NCI-H510A treated with DMSO at 0.1 percent for 48 hours (cell line): Measurements from ENCODE around the gene CFAP99.
A peak's percentile ranks its signal among the peaks of the same experiment; 100 is the strongest.
"Not testable (repeated sequence)": the region's sequence is repeated elsewhere in the genome, so short reads cannot be mapped to it uniquely, and the experiment has no call there.

ENCODE experiments used
- DNase-seq: peaks from one replicate; lab custom pipeline; 2025; lab: John Stamatoyannopoulos, UW

Gene CFAP99

DNA sequence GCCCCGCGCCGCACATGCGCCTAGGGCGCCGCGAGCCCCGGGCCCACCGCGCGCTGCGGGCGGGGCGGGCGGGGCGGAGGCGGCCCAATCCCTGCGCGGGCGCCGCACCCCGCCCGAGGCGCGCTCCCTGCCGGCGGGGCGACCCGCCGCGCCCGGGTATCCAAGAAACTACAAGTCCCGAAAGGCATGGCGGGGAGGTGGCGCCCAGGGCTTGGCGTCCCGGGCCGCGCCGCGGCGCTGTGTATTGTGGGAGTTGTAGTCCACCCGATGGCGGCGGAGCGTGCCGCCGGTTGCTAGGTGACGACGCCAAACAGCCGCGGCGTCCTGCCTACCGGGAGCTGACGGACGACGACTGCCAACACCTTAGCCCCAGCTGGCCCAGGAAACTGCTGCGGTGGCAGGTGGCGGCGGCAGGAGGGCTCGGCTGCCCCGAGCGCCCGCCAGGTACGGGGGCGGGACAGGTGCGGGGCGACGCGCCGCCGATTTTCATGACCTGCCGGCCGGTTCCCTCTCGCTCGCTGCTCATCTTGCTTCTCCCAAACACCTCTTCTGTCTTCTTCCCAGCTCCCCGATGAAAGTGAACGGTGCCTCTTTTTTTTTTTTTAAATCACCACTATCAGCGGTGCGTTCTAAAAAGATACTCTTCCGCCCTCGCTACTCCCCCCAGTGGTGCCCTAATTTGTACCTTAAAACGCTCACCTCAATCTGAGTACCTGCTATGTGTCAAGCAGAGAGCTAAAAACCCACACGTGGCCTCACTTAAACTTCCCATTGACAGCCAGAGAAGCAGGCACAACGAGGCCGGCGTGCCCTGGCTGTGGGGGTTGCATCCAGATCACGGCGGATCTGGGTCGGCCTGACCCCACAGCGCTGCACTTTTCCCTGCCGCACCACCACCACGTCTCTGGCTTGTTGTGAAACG, at the start of gene CFAP99:
Gene CFAP99 (plus strand): TSS at position 306 of the 922 bp plus-strand sequence.
- DNase-seq = peak; percentile 85

DNA sequence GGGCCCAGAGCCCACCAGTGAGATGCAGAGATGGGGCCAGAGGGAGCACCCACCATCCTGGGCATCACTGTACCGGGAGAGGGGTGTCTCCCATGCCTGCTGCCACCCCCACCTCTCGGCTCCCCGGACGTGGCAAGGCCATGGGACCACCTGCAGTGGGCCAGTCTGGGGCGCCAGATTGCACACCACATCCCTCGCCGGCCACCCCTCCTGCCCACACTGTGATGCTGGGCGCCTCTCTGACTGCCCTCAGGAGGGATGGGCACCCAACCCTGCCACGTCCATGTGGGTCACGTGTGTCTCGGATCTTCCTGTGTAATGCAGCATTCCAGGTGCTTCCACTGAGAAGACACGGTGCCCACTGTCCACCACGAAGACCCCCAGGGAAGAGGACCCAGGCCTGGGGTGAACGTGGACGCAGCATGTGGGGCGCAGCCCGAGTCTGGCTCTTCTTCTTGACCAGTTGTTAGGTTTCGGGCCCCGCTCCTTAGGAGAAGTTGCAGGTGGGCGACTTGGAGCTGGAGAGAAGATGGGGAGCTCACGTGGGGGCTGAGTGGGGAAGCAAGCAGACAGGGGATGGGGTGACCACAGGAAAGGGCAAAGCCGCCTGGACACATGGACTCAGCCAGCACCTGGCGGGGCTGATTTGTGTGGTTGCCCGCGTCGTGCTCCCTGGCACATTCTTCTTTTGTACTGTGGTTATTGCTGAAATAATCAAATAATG, 48.0 kb upstream of the CFAP99 start:
- no peak for DNase-seq

DNA sequence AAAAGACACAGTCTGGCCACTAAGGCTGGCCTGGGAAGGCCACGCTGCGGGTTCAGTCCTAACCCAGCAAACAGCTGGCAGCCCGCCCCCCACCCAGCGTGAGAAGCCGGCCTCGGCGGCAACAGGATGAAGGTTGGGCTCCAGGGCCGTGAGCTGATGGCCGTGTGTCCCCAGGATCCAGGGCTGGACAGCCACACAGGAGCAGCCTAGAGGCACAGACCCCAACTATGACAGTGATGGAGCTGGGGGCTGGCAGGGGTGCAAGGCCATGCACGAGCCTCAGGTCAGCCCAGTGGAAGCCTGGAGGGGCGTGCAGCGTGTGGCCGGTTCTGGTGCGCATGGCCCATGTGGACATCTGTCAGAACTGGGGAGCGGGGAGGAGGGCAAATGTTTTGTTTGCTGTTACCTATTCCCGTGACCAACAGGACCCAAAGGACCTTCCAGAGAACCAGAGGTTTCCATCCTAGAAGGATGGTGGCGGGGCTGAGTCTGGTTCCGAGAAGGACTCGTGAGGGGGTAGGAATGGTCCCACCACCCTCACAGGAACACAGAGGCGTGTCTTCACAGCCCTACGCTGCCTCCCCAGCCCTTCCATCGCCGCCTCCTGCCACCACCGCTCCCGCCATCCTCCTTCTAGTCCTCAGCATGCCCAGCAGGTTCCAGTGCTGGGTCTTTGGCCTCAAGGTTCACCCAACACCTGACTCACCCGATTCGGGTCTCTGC, 46.8 kb upstream of the CFAP99 start:
- DNase-seq = no peak

DNA sequence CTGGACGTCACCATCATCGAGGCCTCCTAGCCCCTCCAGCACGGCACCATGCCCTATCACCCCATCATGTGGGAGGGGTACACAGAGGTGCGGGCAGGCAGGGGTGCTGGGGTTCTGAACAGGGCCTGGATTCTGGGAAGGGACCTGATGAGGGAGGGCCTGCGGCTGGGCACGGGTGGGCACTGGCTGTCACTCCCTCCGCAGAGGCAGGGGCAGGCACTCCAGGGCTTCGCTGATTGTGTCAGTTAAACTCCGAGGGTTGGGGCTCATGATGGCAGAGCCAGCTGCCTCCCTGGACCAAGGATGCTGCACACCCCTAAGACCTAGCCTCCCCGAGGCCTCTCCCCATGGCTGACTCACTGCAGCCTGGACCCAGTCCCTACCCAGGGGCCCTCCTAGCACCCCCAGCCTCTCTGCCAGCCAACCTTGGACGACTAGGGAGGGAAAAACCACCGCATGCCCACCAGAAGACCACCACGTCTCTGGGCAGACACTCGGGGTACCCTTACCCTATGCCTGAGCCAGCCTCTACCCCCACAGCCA, 46.2 kb upstream of the CFAP99 start:
- no peak for DNase-seq

DNA sequence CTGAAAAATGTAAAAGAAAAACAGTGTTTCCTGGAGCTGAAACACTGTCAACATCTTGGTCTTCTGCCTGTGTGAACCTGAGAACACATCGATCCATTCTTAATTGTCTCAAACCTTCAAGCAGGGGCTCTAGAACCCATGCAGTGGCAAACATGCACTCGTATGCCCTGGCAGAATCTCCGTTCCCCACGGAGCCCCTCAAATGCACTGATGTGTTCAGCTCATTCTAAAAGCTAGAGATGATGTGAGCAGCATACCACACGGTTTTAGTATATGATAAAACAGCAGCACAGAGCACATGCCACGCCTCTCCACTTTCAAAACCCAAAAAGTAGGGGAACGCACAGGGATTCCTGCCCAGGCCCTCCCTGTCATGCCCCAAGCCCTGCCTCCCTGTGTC, 45.2 kb upstream of the CFAP99 start:
- DNase-seq = no peak

DNA sequence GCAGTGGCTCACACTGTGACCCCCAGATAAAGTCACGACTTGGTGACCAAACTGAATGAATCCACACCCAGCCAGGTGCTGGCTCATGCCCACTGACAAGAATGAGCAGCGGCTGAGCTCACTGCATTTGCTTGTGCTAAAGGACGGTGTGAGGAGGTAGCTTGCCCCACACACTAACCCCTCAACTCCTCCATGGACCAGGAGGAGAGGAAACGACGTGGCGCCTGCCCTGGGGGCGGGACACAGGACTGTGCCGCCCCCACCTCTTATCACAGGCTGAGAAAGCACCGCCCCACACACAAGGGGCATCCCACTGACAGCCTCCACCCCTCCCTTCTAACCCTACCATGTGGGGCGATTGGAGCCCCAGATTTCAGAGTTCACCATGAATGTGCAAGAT, 43.3 kb upstream of the CFAP99 start:
- no peak for DNase-seq

DNA sequence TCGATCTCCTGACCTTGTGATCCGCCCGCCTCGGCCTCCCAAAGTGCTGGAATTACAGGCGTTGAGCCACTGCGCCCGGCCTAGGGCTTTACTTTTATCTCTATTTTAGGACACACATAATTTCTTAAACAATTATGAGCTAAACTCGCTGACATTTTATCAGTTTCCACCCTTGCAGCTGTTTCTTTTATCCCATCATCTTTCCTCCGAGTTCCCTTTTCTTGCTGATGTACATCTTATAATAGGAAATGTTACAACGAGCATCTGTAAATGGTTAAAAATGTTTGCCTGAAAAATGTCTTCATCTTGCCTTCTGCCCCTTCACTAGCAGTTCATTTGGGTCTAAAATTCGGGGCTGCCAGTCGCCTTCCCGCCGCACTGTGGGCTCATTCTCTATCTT, 41.5 kb upstream of the CFAP99 start:
- no peak for DNase-seq

DNA sequence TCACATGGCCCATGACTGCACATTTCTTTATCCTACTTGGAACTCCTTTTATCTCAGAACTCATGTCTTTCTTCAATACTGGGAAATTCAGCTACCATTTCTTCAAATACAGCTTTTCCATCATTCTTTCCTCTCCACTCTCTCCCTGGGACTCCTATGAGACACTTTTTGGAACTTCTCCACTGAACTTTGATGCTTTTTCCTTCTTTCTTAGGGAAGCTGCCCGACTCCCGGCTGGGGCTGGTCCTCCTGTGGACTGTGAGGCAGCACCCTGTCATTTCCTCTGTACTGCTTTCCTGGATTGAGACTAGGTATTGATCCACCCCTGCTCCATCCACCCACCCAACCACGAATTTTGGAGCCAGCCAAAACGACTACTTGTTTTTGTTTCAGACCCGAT, 40.4 kb upstream of the CFAP99 start:
- no peak for DNase-seq

DNA sequence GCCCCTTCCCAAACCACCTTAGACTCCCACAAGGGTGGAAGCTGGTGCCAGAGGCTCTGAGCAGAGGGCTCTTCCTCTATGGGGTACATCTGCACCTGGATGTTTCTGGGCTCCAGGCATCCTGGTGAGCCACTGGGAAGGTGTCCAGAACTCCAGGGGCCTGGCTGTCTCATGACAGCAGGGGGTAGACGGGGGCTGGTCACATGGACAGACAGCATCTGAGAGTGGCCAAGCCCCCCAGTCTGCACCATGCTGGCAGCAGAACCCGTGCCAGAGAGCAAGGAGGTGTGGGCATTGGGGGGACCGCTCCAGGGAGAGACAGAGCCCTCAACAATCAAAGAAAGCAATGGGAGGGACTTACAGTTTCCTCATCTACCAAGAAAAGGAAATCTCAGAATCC, 39.9 kb upstream of the CFAP99 start:
- DNase-seq = no peak

DNA sequence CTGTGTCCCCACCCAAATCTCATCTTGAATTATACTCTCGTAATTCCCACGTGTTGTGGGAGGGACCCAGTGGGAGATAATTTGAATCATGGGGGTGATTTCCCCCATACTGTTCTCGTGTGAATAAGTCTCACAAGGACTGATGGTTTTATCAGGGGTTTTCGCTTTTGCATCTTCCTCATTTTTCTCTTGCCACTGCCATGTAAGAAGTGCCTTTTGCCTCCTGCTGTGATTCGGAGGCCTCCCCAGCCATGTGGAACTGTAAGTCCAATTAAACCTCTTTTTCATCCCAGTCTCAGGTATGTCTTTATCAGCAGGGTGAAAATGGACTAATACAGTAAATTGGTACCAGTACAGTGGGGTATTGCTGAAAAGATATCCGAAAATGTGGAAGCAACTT, 38.2 kb upstream of the CFAP99 start:
- DNase-seq = not testable (repeated sequence)

DNA sequence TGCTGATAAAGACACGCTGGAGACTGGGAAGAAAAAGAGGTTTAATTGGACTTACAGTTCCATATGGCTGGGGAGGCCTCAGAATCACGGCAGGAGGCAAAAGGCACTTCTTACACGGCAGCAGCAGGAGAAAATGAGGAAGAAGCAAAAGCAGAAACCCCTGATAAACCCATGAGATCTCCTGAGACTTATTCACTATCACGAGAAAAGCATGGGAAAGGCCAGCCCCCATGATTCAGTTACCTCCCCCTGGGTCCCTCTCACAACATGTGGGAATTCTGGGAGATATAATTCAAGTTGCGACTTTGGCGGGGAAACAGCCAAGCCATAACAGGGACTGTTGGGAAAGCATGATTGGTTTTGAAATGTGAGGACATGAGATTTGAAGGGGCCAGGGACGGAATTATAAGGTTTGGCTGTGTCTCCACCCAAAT, 36.0 kb upstream of the CFAP99 start:
- DNase-seq = not testable (repeated sequence)

DNA sequence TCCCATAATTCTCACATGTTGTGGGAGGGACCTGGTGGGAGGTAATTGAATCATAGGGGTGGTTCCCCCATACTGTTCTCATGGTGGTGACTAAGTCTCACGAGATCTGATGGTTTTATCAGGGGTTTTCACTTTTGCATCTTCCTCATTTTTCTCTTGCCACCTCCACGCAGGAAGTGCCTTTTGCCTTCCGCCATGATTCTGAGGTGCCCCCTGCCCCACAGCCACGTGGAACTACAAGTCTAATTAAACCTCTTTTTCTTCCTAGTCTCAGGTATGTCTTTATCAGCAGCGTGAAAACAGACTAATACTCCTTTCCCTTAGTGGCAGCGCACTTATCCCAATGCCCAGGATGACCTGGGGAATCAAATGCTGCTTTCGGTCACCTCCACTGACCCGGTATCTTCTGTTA, 35.5 kb upstream of the CFAP99 start:
- DNase-seq = not testable (repeated sequence)

DNA sequence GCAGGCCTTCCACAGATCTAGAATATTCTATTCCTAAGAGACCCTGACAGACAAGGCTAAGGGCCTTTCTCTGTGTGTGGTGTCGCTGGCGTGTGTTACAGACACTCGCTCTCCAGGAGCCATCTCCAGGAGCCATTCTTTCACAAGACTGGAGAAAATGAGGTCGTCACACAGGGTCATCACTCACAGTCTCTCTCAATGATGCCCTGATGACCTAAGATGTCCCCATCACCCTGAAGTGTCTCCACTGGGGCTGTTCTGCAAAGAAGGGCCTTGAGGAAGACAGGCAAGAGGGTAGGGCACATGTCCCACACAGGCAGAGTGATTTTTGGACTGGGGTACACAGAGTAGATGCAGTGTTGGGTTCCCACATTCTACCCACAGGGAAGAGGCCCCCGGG, 35.0 kb upstream of the CFAP99 start:
- no peak for DNase-seq

DNA sequence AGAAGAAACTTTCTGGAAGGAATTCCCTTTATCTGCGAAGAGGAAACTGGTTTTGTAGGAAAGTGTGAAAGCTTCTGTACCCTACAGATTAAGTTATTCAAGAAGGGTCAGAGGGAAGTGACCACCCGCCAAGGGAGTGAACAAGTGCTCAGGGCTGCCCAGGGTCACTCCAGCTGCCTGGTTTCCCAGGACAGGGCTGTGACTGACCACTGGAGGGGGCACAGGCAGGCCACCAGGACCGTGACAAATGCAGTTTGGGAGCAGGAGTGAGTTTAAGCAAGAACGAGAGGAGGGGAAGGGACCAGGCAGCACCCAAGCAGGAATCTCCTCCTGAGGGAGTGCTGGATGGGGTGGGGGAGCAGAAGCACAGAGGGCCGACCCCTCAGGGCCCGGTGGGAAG, 34.5 kb upstream of the CFAP99 start:
- DNase-seq = no peak

DNA sequence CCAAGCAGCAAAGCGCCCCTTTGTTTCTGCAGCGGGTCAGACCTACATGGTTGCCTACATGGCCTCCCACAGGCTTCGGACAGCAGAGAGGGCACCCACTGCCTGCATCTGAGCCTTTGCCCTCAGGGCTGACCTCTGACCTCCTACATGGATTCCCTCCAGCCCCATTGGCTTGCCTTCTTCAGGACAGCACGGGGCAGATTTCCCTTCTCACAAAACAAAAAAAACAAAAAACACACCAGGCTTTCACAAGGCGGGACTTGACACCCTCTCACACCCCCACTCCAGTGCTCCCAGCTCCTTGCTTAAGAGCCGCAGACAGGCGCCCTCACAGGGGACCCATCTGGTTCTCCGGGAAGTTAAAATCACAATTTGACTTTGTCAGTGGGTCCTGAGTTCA, 33.2 kb upstream of the CFAP99 start:
- DNase-seq = no peak

DNA sequence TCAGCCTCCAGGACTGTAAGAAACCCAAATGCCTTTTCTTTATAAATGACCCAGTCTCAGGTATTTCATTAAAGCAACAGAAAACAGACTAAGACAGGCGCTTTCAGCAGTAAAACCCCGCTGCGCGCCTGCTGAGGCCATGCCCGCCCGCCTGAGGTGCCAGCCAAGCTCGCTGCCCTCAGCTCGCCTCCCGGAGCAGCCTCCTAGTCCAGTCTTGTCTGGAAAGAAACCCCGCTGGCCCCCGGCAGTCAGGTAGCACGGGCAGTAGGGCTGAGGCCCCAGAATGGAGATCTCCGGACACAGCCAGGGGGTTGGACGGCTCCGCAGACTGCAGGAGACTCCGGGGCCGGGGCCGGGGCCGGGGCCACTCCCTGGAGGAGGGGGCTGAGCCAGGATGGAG, 32.0 kb upstream of the CFAP99 start:
- DNase-seq = no peak

DNA sequence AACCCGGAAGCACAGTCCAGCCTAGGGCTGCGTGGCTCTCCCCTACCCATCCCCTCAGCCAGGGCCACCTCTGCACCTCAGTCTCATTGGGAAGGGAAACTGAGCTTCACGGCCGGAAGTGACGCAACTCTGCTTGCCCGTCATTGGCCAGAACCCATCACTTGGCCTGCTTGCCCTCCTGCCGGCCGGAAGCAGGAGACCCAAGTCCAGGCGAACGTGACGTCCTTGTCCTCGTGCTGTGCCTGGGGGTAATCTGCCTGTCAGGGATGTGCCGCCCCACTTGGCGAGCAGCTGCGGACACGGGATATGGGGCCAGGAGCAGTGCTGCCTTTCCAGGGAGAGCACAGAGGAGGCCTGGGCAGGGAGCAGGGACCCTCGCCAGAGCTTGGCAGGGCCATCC, 31.5 kb upstream of the CFAP99 start:
- DNase-seq = no peak

DNA sequence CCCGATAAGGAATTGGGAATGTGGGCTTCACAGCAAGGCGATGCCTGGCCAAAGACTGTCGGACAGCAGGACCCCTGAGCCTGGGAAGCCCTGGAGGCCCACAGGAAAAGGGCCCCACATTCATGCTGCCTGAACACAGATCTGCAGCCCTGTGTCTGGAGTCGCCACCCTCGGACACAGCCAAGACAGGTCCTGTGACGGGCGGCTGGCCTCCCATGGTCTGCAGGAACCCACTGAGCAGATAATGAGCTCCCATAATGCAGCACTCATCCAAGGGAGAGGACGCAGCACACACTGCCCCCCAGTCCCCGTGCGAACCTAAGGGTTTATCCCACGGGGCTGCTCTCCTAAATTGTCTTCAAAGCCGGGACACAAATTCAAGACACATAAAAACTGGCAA, 30.9 kb upstream of the CFAP99 start:
- DNase-seq = no peak

DNA sequence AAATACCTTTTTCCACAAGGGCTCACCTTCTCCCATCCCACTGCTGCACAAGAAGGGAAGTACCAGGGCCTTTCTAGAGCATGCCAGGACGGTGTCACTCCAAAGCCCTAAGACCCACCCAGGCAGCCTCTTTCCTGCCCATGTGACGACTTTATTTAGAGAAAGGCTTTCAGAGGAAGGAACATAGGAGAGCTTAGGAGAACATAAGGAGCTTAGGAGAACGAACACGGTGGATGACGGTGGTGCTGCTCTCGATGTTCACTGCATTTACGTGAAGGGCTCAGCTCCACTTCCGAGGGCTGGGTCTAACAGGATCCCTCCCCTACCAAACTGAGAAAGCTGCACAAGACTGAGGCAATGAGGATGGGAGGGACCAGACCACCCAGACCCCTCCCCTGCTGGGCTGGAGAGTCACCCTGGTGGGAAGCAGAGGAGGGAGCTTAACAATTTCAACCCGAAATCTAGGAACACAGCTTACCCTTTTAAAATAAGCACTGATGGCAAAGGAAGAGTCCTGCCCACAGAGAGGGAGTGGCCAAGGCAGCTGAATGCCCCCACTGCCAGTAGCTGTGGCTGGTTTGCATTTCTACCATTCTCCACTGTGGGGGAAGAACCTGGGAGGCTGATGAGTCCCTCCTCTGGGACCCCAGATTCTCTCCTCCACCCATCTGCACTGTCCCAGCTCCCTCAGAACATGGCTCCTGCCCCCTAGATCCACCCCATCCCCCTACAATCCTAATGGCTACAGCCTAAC, 30.1 kb upstream of the CFAP99 start:
- DNase-seq = no peak

DNA sequence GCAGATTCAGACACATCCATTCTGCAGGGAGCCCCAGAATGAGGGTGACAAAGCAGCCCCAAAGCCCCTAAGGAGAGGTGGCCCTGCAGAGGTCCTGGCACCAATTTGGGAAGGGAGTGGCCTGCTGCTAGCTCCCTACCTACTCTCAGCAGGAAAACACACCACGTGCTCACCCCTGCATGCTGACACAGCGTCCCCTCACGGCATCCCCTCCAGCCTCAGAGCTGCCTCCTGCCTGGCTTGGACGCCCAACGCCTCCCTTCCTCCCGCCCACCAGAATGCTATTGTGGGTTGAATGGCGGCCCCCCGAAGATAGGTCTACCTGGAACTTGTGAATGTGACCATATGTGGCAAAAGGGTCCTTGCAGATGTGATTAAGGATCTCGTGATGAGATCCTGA, 29.1 kb upstream of the CFAP99 start:
- DNase-seq = no peak

DNA sequence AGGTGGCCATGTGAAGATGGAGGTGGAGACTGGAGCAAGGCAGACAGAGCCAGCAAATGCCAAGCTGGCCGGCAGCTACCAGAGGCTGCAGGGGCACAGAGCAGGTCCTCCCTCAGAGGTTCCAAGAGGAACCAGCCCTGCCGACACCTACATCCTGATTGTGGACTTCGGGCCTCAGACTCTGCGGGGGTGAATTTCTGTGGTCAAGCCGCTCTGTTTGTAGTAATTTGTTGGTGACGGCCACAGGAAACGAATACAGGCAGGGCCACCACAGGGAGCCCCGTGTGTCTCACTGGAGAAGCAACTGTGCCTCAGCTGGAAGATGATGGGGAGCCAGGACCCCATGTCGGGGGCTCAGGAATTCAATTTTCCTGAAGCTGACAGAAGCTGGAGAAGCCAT, 28.6 kb upstream of the CFAP99 start:
- no peak for DNase-seq
